ENCODE measurements around the gene EIF2S2.
A peak's percentile ranks its signal among the peaks of the same experiment; 100 is the strongest.

EIF2S2 gene

GRCh38 chr20:34088305-34089174 lies 23.5 kb downstream of the EIF2S2 start:
- no peak for DNase-seq (ENCODE audit: low read depth)

DNA sequence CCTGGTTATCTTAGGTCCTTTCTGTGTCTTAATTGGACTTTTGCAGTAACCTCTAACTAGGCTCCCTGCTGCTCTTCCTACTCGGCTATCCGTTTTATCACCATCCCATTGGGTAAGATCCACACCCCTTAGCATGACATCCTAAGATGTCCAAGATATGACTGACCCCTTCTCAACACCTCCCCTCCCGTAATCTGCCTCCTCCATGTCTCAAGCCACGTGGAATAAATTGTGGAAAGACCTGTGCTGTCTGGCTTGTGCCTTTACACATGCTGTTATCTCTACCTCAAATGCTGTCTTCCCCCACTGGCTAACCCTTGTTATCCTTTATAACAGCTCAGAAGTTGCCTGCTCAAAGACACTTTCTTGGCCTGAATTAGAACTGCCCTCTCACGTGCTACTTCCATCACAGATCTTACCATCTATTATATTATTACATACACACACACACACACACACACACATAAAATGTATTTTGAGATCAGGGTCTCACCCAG lies 26.5 kb downstream of the EIF2S2 start:
- no peak for DNase-seq (ENCODE audit: low read depth)

DNA sequence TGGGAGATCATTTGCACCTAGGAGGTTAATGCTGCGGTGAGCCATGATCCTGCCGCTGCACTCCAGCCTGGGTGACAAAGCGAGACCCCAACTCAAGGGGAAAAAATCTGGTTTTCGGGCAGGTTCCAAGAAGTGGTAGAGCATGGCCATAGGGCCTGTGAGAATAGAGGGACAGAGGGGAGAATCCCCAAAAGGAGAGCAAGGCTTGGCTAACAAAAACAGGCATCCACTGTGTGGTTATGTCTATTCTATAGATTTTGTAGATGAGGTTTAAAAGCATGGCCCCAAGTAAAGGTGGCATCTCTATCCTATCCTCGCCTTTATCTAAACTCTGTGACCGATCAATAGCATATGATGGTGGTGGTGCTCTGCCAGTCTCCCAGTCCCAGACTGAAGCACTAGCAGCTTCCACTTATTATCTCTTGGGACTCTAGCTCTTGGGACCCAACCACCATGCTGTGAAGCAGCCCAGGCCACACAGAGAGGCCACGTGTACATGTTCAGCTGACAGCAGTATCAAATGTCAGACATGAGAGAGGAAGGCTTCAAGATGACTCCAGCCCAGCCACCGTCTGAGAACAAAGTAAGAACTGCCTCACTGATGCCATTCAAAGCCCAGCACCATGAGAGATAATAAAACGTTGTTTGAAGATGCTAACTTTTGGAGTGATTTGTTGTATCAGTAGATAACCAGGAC lies 27.7 kb downstream of the EIF2S2 start:
- no peak for DNase-seq (ENCODE audit: low read depth)

DNA sequence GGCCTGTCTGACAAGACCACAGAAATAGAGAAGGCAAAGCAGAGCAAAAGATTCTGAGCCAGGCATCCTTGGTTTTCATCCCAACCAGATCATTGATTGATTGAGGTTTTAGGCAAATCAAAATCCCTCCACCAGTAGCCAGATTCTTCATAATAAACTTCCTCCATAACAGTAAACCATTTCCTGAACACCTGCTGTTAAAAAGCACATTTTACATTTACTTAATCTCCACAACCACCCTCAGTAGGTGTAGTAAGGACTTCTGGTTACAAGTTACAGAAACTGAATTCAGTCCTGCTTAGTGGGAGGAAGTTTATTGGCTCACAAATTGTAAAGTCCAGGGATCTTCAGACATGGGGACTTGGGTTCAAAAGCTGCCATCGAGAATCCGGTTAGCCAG lies 28.3 kb downstream of the EIF2S2 start:
- DNase-seq (ENCODE audit: low read depth) = no peak

- DNase-seq (ENCODE audit: low read depth) = peak; percentile 89
These were observed 28.9 kb downstream of the EIF2S2 start for GRCh38 chr20:34083137-34083536.

DNA sequence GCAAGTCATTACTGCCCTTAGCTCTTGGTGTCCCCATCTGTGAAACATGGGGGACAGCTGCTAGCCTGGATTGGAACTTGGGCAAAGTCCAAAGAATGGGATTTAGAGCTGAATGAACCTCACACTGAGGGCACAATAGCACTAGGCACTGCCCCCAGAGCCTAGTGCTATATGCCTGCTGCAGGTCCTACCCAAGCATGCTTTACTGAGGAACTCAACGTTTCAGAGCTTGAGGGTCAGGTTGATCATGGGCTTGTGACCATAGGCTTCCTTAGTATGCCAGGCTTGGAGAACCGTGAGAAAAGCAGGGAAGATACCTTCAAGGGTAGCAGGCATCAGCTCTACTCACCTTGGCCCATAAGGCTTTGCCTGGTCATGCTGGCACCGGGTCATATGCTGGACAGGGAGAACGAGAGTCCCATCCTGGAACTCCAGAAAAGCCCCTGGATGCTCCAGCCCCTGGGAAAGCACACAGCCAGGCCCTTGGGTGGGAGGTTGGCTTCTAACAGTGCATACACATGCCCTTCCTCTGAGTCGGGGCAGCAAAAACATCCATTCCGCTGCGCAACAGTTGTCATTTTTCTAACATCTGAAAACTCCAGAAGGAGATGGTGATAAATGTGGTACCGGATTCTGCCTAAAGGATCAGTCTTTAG lies 29.7 kb downstream of the EIF2S2 start:
- no peak for DNase-seq (ENCODE audit: low read depth)

DNA sequence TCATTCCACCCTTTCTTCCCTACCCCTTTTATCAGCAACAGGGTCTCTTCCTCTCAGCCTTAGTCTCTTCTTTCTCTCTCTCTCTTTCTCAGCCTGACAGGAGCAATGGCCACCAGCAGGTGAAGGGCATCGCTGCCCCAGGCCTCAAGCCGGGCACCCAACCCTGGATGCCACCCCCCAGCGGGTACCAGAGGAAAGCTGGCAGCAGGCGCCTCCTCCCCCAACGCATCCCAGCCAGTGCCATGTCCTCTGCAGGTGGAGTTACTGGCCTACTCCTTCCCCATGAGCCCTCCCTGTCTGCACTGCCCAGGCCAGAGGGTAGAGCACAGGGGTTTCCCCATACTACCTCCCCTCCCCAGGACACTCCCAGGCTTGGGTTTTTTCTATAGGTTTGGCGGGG lies 32.2 kb downstream of the EIF2S2 start:
- no peak for DNase-seq (ENCODE audit: low read depth)

GRCh38 chr20:34078540-34078939 lies 33.5 kb downstream of the EIF2S2 start:
- DNase-seq (ENCODE audit: low read depth) = no peak

GRCh38 chr20:34076952-34077351 lies 35.1 kb downstream of the EIF2S2 start:
- no peak for DNase-seq (ENCODE audit: low read depth)

DNA sequence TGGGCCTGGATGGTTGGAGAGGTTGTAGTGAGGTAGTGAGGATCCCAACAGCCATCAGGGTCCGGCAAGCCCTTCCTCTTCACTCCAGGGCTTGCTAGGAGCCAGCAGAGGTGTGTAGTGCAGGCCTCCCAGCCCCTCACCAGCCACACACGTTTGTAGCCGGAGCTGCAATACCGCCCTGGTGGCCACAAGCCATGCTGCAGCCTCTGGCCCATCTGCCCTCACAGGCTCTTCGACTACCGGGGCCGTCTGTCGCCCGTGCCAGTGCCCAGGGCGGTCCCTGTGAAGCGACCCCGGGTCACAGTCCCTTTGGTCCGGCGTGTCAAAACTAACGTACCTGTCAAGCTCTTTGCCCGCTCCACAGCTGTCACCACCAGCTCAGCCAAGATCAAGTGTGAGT lies 36.4 kb downstream of the EIF2S2 start:
- DNase-seq (ENCODE audit: low read depth) = no peak

DNA sequence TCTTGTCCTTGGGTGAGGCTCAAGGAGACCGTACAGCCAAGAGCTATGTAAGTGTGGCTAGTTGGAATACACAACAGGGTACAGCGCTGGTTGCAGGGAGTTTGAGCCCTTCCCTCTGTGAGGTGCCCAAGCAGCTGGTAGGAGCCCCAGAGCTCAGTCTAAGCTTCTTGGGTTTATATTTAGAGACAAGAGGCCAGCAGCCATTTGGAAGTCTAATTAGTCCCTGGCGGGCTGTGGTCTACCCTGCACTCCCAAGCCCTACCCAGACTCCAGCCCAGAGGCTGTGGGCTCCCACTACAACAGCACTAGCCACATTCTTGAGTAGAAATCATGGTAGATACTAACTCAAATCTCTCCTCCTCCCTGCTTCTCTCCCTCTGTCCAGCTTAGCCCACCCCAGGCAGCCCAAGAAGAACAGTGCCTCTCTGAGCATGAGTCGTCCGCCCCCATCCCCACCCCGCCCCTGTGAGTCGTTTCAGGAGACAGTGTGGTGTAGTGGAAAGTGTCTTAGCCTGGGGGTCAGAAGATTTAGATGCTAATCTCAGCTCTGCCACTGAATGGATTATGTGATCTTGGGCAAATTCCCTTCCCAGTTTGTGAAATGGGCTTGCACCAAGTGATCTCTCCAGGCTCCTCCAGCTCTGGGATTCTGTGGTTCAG lies 37.8 kb downstream of the EIF2S2 start:
- no peak for DNase-seq (ENCODE audit: low read depth)

- DNase-seq (ENCODE audit: low read depth) = no peak
These were observed 39.3 kb downstream of the EIF2S2 start for GRCh38 chr20:34072778-34073177.

GRCh38 chr20:34072076-34072475 lies 40.0 kb downstream of the EIF2S2 start:
- no peak for DNase-seq (ENCODE audit: low read depth)

- no peak for DNase-seq (ENCODE audit: low read depth)
These were observed 41.2 kb downstream of the EIF2S2 start for GRCh38 chr20:34070859-34071258.

- no peak for DNase-seq (ENCODE audit: low read depth)
These were observed 42.0 kb downstream of the EIF2S2 start for GRCh38 chr20:34070079-34070439.

DNA sequence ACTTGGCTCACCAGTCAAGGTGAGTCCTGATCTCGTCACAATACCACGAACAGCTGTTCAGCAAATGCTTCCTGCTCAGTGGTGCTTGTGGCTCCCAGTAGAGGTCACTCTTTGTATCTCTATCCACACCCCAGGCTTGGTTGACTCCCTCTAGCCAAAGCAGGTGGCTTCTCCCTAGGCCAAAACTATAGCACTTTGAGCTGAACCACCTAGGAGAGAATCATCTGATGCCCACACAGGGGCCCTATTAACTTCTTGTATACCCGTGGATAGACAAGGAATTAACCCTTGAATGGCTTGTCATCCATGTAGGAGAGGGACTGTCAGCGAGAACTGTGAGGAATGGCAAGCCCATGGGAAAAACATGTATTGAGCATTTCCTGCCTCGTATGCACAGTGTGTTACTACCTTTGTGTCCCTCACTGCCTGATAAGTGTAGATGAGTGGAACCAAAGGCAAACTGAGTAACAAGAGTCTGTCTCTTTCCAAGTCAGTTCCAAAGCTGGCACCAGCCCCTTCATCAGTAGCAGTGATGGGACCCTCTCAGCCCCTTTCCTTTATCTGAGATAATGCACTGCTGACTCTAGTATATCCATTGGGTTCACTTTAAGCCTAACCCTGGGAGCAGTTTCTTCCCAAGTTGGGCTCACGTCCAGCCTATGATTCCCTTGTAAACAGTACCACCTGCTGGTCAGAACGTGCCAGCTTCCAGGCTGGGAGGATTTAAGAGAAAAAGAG lies 42.5 kb downstream of the EIF2S2 start:
- DNase-seq (ENCODE audit: low read depth) = peak; percentile 61

DNA sequence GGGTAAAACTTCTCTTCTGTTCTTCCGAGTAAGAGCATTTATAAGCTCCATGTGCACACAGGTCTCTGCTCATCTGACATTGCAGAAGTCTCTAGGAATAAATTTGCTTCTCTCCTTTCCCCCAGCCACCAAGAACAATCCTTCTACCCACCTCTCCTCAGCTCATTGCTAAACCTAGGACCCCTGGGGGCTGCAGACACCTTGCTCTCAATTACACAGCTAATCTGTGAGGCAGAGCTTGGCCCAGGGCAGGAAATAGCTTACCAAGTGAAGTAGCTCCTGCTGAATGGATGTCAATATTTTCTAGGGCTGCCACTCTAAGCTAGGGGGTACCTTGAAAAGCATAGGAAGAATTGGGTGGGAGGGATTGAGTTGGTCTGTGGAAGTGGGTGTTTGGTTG lies 44.0 kb downstream of the EIF2S2 start:
- no peak for DNase-seq (ENCODE audit: low read depth)

- no peak for DNase-seq (ENCODE audit: low read depth)
These were observed 45.5 kb downstream of the EIF2S2 start for GRCh38 chr20:34066476-34067090.

GRCh38 chr20:34065260-34065659 lies 46.8 kb downstream of the EIF2S2 start:
- DNase-seq (ENCODE audit: low read depth) = peak; percentile 29

GRCh38 chr20:34064286-34064685 lies 47.8 kb downstream of the EIF2S2 start:
- DNase-seq (ENCODE audit: low read depth) = no peak
